Lung (tissue), 12 donors: Measurements from ENCODE around the gene CDC45. TPM values are rescaled to one million over a fixed set of nuclear protein-coding genes. Genes with fewer than 3 reads are reported as not detected.

Source experiments
- ATAC-seq: fragments of 200-7000 bp; cut with Tn5 transposase; one replicate; pipeline ENCODE4 v1.9.1; 2020; ENCODE audit warnings: moderate number of reproducible peaks; ENCODE audit not compliant: insufficient read depth, low FRiP score
- DNase-seq, 3 donors: peaks; one replicate each; pipeline ENCODE4 v3.0.0-alpha.2; 2013 to 2017
- H3K27ac ChIP-seq, 2 donors: one replicate each; pipeline ENCODE4 v1.5.1; 2013; ENCODE audit warnings: mild to moderate bottlenecking in 2 of 2, moderate library complexity in 2 of 2, control low read depth in 1 of 2, inconsistent platforms in 1 of 2, low read depth in 1 of 2, low read length in 1 of 2
- H3K27me3 ChIP-seq, 3 donors: one replicate each; pipeline ENCODE4 v1.5.1; 2013; ENCODE audit warnings: low read length in 2 of 3; ENCODE audit not compliant: control insufficient read depth in 3 of 3, insufficient read depth in 3 of 3
- H3K36me3 ChIP-seq, 4 donors: one replicate each; pipeline ENCODE4 v1.5.1; 2013; ENCODE audit warnings: low read length in 4 of 4, mild to moderate bottlenecking in 1 of 4, moderate library complexity in 1 of 4; ENCODE audit not compliant: control insufficient read depth in 4 of 4, insufficient read depth in 4 of 4
- H3K4me1 ChIP-seq, 5 donors: one replicate each; pipeline ENCODE4 v1.5.1; 2013; ENCODE audit warnings: low read length in 5 of 5, mild to moderate bottlenecking in 2 of 5, moderate library complexity in 1 of 5; ENCODE audit not compliant: control insufficient read depth in 5 of 5, insufficient read depth in 5 of 5
- H3K4me3 ChIP-seq: one replicate; pipeline ENCODE4 v1.5.1; 2013; ENCODE audit warnings: mild to moderate bottlenecking, control low read depth, moderate library complexity
- H3K9ac ChIP-seq, 2 donors: one replicate each; pipeline ENCODE4 v1.5.1; 2013; ENCODE audit warnings: low read length in 2 of 2, control low read depth in 1 of 2; ENCODE audit not compliant: insufficient read depth in 1 of 2
- H3K9me3 ChIP-seq, 4 donors: one replicate each; pipeline ENCODE4 v1.5.1; 2013; ENCODE audit warnings: low read length in 3 of 4, mild to moderate bottlenecking in 1 of 4, moderate library complexity in 1 of 4; ENCODE audit not compliant: control insufficient read depth in 4 of 4, insufficient read depth in 3 of 4
- CTCF ChIP-seq: IDR thresholded peaks from 2 replicates; pipeline ENCODE4 v1.5.1; 2012; ENCODE audit warnings: mild to moderate bottlenecking; ENCODE audit errors: control extremely low read depth, extremely low read depth
- WGBS, 2 donors: extraction: QIAGEN DNeasy Blood & Tissue Kit; methylation state at CpG; one replicate each; pipeline ENCODE4 v1.1.7; 2013; 5-methylcytosine and 5-hydroxymethylcytosine counted together
- polyA plus RNA-seq, 2 donors: library from polyadenylated mRNA; stranded (reverse); fragments of 200-250 nt; gene quantifications; one replicate each; pipeline ENCODE4 v1.2.1, GENCODE V29; 2013
- total RNA-seq, 2 donors: library from RNA; depleted of rRNA in 1 of 2; stranded (reverse); fragments of >200 nt in 1 of 2; gene quantifications; one replicate each; pipeline ENCODE4 v1.2.1, GENCODE V29; 2014 to 2021
- donor health status: control.
- donor health status: control.
- donor health status: Bipolar disorder and iron deficiency.
- donor health status: healthy.
- donor health status: DM: yes; HTN: yes; CAD: no.

CDC45 gene
- total and polyA plus RNA-seq, 4 donors = 2.1 to 6.8 (median 3.1) TPM

GRCh38 chr22:19463008-19463407 lies 16.7 kb upstream of the CDC45 start:
- ATAC-seq = no peak
- H3K9me3 ChIP-seq = no peaks in the 10 kb centered on the region
- no peak overlapping the region for H3K27ac ChIP-seq
- H3K9ac ChIP-seq = no peak overlapping the region
- no peak for DNase-seq
- H3K36me3 ChIP-seq = peaks cover 20 to 35% (median 26%) of the 10 kb centered on the region in 4 donors
- H3K27me3 ChIP-seq = no peaks in the 10 kb centered on the region
- 97 to 100% methylated on average over 1 of the region's 1 CpG for WGBS, 2 donors
- no peaks in the 10 kb centered on the region for H3K4me1 ChIP-seq
- no peak overlapping the region for H3K4me3 ChIP-seq
- TF ChIP-seq CTCF = no peak

- Histone ChIP-seq H3K4me3 (no peak overlapping the region), H3K36me3 (peaks cover 21 to 41% (median 24%) of the 10 kb centered on the region in 4 donors), H3K27ac (peak overlapping the region in 1 of 2 donors; percentile 29), H3K4me1 (no peaks in the 10 kb centered on the region), H3K27me3 (no peaks in the 10 kb centered on the region), H3K9me3 (no peaks in the 10 kb centered on the region), H3K9ac (no peak overlapping the region)
- ATAC-seq = no peak
- TF ChIP-seq CTCF = no peak
- 74 to 90% methylated on average over 7 of the region's 7 CpGs for WGBS, 2 donors
- DNase-seq = peak in 1 of 3 donors; percentile 2
These were observed 15.9 kb upstream of the CDC45 start for GRCh38 chr22:19463491-19464469.

- Histone ChIP-seq H3K27ac (no peak overlapping the region), H3K4me3 (no peak overlapping the region), H3K36me3 (peaks cover 21 to 45% (median 25%) of the 10 kb centered on the region in 4 donors)
These were observed 15.2 kb upstream of the CDC45 start for GRCh38 chr22:19464546-19464945.

More at GRCh38 chr22:19464546-19464945, 15.2 kb upstream of the CDC45 start:
- no peak for TF ChIP-seq CTCF
- Histone ChIP-seq H3K27me3 (no peaks in the 10 kb centered on the region), H3K9me3 (no peaks in the 10 kb centered on the region), H3K4me1 (no peaks in the 10 kb centered on the region), H3K9ac (no peak overlapping the region)
- DNase-seq (no peak), ATAC-seq (no peak)
- WGBS, 2 donors = 83 to 90% methylated on average over 1 of the region's 1 CpG
